ENCODE results near the gene SLC4A5.

DNA sequence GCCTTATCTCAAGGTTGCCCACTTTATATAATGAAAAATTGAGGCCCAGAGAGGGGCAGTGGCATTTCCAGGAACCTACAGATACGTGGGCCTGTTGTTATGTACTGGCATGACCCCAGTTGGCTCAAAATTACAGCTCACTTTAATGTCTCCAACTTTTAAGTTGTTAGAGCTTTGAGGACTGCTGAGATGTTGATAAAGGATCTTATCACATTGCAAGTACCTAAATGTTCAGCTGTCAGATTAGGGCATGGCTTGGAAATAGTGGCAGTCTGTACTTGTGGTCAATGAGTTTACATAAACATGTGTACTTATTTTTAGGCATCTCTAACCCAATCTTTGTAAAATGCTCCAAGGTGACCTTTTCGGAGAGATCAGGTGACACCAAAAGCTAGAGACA, 14.6 kb downstream of the SLC4A5 start:
- no peak for TF ChIP-seq SUZ12 (IDR thresholded peaks at IDR 0.05; ENCODE audit: extremely low read depth, insufficient read depth, insufficient read length)
- no peak for TF ChIP-seq ZNF274 (IDR thresholded peaks at IDR 0.05; ENCODE audit: low read depth, low read length)
- TF ChIP-seq YY1 (IDR thresholded peaks at IDR 0.05; ENCODE audit: insufficient read depth, insufficient read length) = no peak

Data from NT2/D1 (cell line).